T-helper 9 cell (primary cell): Measurements from ENCODE around the gene LDB3.

Experiments
- DNase-seq: peaks from one replicate; pipeline ENCODE4 v3.0.0-alpha.2; 2020

LDB3 gene

DNA sequence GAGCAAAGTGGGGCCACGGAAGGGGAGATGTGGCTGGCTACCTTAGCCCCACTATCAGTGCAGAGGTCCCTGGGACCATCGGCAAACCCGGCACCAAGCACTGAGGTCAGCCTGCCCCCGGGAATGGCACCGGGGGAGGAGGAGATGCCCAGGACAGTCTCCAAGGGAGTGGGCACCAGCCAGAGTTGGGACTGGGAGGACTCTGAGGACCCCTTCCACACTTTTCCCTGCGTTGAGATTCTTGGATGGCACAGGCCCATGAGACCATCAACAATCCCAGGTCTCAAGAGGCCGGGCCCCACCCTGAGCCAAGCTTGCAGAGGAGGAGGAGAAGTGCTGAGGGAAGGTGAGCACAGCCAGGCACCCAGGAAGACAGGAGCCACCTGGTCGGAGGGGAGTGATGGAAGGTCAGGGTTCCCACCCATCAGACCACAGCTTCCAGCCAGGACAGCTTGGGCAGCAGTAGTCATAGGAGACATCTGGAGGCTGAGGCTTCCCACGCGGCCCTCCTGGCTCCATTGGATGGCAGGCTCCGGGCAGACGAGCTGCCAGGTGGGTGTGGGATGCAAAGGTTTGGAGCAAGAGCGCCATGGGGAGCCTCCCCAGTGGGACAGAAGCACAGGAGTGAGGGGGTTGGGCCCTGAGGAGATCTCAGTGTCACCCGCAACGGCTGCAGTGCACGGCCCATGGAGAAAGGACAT is 16.5 kb upstream of the LDB3 start:
- no peak for DNase-seq

DNA sequence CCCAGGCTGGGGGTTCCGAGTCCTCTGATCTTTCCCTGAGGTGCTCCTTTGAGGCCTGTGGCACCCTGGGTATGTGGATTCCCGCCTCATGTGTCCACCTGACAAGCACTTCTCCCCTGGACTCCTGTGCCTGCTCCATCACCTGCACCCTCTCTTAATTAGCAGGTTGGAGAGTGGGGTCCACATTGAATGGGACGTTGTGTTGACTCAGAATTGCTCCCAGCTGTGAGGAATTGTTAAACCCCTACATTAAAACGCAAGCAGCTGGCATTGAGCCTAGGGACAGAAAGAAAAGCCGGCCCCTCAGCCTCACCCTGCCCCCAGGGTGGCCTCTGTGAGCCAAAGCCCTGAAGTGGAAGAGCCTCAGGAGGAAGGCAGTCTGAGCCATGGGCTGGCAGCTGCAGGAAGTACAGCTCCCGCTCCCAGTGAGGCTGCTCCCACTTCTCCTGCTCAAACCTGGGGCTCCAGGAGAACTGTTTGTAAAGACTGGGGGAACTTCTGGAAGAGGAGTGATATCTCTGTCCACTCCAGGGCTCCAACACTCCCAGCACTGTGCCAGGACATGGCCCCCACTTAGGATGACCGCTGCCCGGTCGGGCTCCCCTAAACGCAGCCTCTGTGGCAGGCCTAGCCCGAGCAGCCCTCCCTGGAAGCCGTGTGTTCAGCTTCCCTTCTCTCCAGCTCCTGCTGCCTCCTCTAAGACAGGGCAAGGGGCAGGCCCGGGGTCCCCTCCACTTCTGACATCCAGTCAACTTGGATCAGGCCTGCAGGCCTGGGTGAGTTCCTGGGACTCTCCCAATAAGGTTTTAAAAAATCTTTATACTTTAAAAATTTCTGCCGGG is 15.7 kb upstream of the LDB3 start:
- no peak for DNase-seq

DNA sequence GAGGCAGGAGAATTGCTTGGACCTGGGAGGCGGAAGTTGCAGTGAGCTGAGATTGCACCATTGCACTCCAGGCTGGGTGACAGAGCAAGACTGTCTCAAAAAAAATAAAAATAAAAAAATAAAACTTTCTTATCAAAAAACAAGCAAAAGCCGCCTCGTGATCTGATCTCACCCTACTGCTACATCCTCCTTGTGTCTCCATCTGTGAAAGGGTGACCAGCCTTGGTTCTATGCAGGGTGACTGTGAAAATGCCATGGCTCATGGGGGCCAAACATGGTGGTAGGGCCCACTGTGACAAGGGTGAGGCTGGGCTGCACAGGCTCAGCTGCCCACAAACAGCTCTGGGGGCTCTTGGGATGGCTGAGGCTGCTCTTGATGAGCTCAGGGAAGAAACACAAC is 14.9 kb upstream of the LDB3 start:
- no peak for DNase-seq

DNA sequence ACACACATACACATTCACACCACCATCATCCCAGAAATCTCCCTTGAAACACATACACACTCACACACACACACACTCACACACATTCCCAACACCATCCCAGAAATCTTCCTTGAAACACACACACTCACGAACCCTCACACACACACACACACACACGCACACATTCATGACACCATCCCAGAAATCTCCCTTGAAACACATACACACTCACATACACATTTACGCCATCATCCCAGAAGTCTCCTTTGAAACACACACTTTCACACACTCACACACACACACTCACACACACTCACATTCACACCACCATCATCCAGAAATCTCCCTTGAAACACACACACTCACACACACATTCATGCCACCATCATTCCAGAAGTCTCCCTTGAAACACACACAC is 14.3 kb upstream of the LDB3 start:
- no peak for DNase-seq

DNA sequence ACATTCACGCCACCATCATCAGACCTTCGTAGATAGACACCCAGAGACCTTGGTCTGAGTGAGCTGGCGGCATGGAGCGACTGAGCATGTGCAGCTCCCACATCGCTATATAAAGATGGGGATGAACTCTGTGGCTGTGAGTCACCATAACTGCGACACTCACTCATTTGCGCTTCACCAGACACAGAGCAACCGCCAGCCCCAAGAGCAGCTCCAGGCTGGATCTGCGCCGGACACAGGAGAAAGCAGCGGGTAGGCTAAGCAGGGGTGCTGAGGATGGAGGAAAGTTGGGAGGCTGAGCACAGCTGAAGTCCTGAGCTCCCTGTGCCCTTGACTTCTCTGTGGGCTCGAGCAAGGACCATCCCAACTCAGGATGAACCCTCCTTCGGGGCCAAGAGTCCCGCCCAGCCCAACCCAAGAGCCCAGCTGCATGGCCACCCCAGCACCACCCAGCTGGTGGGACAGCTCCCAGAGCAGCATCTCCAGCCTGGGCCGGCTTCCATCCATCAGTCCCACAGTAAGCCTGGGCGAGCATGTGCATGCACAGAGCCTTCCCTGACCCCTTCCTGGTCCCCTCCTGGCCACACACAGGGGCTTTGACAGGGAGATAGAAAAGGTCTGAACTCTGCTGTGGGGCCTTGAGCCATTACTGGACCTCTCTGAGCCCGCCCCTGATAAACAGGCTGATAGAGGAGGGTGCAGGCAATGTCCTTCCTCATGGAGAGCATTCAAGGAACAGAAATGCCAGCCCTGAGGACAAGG is 13.7 kb upstream of the LDB3 start, which contains the start of gene OPN4:
Gene OPN4 (plus strand): TSS at position 137 of the 762 bp plus-strand sequence. CDS start 237 bp downstream, at position 374.
- no peak for DNase-seq

DNA sequence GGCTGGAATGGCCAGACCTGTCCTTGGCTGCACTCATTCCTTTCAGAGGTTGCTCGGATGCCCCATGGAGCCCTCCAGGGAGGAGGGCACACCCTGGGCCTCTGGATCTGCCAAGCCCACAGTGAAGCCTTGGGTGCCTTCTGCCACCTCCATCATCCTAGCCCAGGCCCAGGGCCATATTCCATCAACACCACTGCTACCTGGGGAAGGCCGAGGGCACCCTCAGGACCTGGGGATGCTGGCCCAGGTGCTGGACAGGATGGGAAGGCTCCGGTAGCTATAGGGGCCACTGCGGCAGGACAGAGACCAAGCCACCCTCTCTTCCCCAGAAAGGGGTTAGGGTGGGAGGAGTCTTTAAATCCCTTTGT is 13.2 kb upstream of the LDB3 start:
- no peak for DNase-seq

DNA sequence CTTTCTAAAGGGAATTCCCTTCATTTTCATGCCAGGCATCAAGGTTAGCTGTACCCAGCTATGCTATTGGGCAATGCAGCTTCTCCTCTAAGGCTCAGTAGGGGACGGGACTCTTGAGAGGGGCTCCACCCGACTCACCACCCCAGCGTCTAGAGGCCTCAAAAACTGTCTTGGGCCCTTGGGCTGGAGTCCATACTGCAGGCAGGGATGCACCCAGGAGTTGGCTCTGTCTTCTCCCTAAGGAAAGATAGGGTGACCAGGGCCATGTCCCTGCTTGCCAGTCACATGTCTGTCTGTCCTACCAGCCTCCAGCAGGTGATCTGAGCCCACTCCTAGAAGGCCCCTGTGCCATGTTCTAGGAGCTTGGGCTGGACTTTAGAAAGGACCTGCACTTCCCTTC is 12.7 kb upstream of the LDB3 start:
- DNase-seq: no peak

DNA sequence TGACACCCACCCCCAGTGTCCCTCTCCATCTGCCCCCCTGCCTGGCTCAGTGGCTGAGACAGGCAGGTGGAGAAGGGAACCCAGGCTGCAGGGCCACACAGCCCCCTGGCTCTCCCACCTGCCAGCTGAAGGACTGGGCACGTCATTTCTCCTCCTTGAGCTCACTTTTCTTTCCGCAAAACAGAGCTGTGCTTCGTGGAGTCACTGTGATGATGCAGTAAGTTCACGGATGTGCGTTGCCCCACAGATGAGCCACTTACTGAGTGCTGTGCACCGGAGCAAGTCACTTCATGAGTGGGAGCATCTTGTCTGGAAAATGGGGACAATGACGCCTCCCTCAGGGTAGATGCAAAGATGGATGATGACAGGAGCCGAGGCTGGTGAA is 11.3 kb upstream of the LDB3 start:
- no peak for DNase-seq

DNA sequence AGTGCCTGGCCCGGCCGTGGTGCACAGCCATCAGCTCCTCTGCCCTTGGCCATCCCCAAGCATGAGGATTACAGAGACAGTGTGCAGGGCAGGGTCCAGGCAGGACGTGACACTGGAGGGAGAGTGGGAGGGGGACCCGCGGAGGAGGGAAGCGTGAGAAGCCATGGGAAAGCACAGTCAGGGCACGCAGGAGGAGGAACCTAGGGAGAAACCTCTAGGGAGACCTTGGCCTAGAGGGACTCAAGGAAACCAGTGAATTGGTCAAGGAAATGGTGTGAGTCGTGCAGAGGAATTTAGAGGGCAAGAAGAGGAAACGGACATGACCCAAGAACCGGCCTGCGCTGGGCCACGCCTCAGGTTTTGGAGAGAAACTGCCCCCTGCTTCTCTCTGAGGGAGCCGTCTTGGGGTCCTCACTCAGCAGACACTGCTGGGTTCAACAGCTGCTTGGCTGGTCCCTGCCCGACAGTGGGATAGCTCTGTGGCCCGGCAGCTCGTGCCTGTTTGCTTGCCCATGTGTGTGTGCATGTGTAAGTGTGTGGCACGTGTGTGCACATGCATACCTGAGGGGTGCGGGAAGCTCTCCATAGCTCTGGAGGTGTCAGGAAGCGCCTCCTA is 10.8 kb upstream of the LDB3 start:
- DNase-seq: no peak

DNA sequence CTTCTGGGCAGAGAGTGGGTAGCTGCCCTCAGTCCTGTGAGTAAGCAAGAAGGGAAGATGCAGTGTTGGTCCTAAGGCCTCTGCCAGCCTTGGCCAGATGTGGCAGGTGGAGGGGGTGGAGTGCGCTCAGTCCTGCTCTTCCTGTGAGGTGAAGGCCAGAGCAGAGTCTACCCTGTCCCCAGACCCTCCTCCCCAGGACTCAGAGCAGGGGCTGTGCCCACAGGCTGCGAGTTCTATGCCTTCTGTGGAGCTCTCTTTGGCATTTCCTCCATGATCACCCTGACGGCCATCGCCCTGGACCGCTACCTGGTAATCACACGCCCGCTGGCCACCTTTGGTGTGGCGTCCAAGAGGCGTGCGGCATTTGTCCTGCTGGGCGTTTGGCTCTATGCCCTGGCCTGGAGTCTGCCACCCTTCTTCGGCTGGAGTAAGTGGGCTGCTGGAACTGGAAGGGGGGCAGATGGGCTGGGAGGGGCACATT is 10.0 kb upstream of the LDB3 start:
- DNase-seq: no peak

DNA sequence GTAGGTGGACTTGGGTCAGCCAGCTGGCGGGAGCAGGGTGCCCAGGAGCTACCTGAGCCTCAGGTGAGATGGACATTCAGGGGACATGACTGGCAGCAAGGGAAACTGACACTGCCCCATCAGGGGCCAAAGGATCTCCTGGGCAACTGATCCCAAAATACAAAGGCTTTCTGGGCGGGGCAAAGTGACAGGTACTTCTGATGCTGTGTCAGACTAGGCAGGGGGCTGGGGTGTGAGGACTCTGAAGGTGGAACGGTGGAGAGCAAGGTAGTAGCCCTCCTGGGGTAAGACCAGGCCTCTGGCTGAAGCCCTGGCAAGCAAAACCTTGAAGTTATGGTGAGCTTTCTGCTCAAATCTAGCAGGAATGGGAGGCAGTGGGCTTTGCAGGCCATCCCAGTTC is 9.6 kb upstream of the LDB3 start:
- no peak for DNase-seq

DNA sequence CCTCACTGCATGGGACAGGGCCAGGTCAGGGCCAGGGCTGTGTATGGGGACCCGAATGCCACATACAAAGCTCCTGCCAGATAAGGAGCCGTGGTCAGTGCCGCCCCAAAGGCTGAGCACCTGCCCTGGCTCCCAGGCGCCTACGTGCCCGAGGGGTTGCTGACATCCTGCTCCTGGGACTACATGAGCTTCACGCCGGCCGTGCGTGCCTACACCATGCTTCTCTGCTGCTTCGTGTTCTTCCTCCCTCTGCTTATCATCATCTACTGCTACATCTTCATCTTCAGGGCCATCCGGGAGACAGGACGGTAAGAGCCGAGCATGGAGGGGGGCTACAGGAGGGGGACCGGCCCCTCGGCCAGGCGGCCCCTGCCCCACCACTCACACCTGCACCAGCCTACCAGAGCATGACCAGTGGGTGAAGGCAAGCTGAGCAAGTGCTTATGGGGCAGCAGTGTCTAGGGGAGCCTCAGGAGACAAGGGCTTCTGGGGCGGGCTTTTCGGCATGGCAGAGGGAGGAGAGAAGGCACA is 9.1 kb upstream of the LDB3 start:
- no peak for DNase-seq

DNA sequence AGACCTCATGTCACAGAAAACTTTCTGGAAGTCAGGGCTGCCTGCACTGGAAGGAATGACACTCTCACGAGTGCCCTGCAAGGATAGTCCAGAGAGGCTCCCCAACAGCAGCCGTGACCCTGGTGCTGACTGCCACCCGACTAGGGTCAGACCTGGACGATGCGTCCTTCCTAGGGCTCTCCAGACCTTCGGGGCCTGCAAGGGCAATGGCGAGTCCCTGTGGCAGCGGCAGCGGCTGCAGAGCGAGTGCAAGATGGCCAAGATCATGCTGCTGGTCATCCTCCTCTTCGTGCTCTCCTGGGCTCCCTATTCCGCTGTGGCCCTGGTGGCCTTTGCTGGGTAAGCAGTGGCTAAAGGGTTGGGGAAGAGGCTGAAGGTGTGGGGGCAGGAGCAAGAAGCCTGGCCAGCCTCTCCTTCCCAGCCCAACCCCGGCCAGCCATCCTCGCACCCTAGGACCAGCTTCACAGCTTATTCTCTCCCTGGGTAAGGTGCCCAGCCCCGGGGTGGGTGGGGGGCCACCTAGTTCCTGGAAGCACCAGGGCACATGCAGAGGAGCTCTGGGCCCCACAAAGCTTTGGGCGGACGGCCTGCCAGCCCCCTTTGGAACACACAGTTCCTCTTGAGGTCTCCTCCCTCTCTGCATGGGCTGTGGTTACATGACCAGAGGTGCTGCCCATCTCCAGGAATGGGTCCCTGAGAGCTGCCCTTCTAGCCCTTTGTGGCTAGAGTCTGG is 8.4 kb upstream of the LDB3 start:
- no peak for DNase-seq

DNA sequence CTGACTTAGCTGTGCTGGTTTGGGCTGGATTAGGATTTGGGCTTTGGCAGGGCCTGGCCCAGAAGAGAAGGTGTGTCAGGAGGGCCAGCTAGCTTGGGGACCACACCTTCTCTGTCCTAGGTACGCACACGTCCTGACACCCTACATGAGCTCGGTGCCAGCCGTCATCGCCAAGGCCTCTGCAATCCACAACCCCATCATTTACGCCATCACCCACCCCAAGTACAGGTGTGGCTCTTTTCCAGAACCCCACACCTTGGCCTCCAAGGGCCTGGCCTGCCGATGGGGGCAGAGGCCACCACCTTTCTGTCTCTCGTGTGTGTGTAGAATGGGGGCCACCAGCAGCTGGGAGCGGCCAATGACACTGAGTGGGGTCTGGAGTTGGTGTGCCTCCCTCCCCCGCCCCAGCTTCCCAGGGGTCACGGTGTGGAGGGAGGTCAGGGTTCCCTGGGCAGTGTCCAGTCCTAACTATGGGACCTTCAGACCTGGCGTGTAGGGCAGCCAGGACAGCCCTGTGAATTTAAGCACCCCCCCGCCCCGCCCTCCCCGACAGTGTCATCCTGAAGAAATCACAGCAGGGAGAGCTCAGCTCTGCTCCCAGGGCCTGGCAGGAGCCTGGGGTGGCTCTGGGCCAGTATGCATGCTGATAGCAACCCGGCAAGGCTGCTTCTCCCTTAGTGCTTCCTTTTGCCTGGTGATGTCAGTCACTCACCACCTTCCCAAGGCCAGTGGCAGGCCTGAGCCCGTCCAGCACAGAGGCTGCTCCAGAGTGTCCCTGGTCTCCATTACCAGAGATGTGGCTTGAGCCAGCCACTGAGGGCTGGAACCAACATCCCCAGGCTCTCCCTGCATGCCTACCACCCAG is 6.9 kb upstream of the LDB3 start:
- DNase-seq: no peak

DNA sequence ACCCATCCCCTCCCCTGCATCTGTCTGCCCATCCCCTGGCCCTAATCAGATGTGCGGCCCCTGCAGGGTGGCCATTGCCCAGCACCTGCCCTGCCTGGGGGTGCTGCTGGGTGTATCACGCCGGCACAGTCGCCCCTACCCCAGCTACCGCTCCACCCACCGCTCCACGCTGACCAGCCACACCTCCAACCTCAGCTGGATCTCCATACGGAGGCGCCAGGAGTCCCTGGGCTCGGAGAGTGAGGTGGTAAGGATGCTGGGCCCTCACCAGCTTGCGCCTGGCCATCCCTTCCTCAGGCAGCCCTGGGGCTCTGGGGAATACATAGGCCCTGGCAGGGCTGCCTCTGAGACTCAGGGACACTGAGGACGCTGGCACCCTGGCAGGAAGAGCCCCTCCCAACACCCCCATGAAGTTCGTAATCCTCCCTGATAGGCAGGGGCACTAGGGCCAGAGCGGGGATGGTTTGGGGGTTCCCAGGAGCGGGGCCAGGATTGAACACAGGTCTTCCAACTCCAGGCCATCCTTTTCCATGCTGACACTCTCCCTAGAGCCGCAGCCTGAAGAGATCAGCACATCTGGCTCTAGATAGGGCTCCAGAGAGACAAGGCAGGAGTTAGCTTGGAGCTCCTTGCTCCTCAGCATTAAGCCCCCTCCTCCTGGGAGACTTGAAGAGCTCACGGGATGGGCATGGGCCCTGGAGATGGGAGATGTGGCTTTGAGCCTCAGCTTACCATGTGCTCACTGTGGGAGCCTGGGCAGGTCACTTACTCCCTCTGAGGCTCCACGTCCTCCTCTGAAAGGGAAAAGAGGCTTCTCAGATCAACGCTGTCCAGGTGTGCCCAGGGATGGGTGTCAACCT is 5.9 kb upstream of the LDB3 start:
- DNase-seq: no peak

DNA sequence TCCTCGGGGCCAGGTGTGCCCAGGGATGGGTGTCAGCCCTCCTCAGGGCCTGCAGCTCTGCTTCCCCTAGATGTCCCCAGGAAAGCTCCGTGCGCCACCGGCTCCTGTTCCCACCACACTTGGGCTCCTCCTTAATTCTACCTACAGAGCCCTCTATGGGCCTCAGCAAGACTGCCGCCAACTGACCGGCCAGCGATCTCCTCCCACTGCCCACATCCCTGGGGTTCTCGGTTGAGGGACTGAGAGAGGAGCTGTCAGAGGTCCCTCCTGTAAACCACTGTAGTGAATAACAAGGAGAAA is 5.3 kb upstream of the LDB3 start:
- DNase-seq: no peak

DNA sequence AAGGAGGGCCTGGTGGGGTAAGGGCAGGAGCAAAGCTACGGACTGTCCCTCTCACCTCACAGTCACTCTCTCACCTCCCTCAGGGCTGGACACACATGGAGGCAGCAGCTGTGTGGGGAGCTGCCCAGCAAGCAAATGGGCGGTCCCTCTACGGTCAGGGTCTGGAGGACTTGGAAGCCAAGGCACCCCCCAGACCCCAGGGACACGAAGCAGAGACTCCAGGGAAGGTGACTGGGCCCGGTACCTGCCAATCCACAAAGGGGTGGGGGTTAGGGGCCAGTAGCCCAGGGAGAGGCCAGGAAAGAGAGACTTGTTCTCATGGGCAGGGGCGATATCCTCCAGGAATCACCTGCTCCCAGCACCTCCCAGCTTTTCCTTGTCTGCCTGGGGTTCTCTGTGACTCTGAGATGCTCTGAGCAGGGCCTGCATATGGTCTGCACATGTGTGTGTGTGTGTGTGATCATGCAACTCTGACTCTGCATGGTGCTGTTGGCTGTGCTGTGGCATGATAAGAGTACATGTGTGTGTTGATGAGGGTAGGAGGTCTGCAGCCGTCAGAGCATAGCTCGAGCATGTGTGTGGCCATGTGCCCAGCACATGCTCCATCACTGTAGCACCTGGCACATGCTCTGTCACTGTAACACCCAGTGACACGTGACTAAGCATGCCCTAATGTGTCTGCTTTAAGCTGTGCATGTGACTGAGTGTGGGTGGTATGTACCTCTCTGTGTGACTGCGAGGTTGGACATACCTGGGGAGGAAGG is 4.6 kb upstream of the LDB3 start:
- DNase-seq: no peak

DNA sequence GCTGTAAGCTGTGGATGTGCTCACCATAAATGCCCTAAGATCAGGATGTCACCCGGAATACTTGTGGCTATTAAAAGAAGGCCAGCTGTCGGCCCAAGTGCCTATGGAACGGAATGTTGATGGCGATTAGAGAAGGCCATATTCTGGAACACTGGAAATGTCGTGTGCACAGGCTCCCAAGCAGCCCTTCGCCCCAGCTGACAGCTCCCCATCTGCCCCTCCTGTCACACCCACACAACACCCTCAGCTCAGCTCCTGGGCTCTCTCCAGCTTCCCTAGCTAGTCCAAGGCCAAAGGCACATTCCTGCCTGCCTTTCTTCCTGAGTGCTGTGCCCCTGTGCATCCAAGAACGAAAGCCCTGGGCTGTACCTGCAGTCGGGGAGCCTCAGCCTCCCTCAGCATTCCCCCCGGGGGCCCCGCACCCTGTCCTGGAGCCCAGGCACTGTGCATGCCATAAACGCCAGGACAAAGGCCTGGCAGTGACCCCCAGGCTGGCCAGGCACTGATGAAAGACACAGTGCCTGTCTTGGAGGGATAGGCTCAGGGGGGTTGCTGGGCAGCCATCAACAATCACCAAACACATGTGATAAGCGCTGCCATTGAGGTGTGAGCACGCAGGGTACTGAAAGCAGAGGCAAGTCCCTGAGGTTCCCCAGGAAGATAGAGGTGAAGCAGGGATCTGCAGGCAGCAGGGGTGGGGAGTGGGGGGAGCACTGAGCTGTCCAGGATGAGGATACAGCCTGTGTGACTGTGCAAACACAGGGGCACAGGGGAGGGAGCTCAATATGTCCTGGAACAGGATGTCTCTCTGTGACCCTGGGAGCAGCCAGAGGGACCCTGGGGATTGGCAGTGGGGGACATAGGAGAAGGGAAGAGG is 3.7 kb upstream of the LDB3 start:
- DNase-seq: no peak
